Ovary (tissue), 9 donors: ENCODE data around the gene EYA3. TPM values are rescaled to one million over a fixed set of nuclear protein-coding genes. Genes with fewer than 3 reads are reported as not detected.

Source experiments
- DNase-seq, 5 donors: peaks; one replicate each; pipeline ENCODE4 v3.0.0-alpha.2; 2019 to 2020
- H3K27ac ChIP-seq, 2 donors: fragments of 200-600 bp; one replicate each; pipeline versions ENCODE4 v1.5.1 to v1.8.0; 2019 to 2022
- H3K27me3 ChIP-seq: fragments of 200-600 bp; one replicate; pipeline ENCODE4 v1.8.0; 2022
- H3K36me3 ChIP-seq: fragments of 200-600 bp; sonication (generic); one replicate; pipeline ENCODE4 v1.5.1; 2019
- H3K4me1 ChIP-seq: one replicate; pipeline ENCODE4 v1.8.1; 2013; ENCODE audit warnings: mild to moderate bottlenecking, moderate library complexity; ENCODE audit not compliant: insufficient read depth
- H3K4me3 ChIP-seq: fragments of 200-600 bp; sonication (generic); one replicate; pipeline ENCODE4 v1.5.1; 2017
- H3K9me3 ChIP-seq, 2 donors: fragments of 200-600 bp in 1 of 2; sonication (generic) in 1 of 2; one replicate each; pipeline versions ENCODE4 v1.5.1 to v1.8.1; 2013 to 2019; ENCODE audit warnings: mild to moderate bottlenecking in 1 of 2, moderate library complexity in 1 of 2
- EP300 ChIP-seq: sonication (generic); formaldehyde crosslinking; IDR thresholded peaks from one replicate; pipeline ENCODE4 v1.6.1; 2017; ENCODE audit warnings: antibody characterized with exemption
- POLR2A ChIP-seq: fragments of 450-650 bp; IDR thresholded peaks from one replicate; pipeline ENCODE4 v1.6.1; 2017; ENCODE audit warnings: antibody characterized with exemption, mild to moderate bottlenecking, moderate library complexity
- WGBS, 3 donors: extraction: QIAGEN DNeasy Blood & Tissue Kit in 1 of 3; methylation state at CpG; one replicate each; pipeline versions ENCODE4 v1.1.5 to v1.1.7; 2013 to 2017; 5-methylcytosine and 5-hydroxymethylcytosine counted together
- intact Hi-C, 4 donors: fragments of 100-400 bp; cut with DNase I; formaldehyde crosslinking; loops; one replicate each; pipeline versions ENCODE4 v1.11.0 to v1.15.1; 2022 to 2023
- polyA plus RNA-seq, 2 donors: library from polyadenylated mRNA; stranded (reverse); fragments of 200-250 nt in 1 of 2; fragments of 350-450 nt in 1 of 2; fragmentation: Illumina TruSeq in 1 of 2; extraction: RNeasy Lipid Tissue Mini Kit (QIAGEN cat#74804) in 1 of 2; gene quantifications; one replicate each; pipeline ENCODE4 v1.2.3, GENCODE V29; 2013 to 2014
- total RNA-seq, 7 donors: library from RNA; depleted of rRNA in 2 of 7; stranded (reverse); fragments of >200 nt in 2 of 7; fragmentation: NEBNext Ultra II Directional in 3 of 7; extraction: Animal tissue kit (Norgen Biotek cat#: 25700) in 3 of 7; gene quantifications; one replicate each; pipeline versions ENCODE4 v1.1.0 to v1.2.4, GENCODE V29; 2016 to 2023
- TF ChIP-seq, protein P1 (sequence below), 3 donors: fragments of 450-650 bp in 2 of 3; fragments of 200-600 bp in 1 of 3; IDR thresholded peaks; one replicate each; pipeline versions ENCODE4 v1.5.1 to v1.8.0; 2016 to 2022; ENCODE audit warnings: antibody characterized with exemption in 3 of 3, mild to moderate bottlenecking in 1 of 3
- donor health status: DM: no; HTN: no; CAD: no; lungs with moderate emphysema.
- donor health status: DM: no; HTN: no; CAD: no.
- donor health status: Bipolar disorder and iron deficiency.
- donor health status: DM: yes; HTN: yes; CAD: no.
- donor health status: DM: no; HTN: no; CAD: no.
- donor health status: DM: yes; HTN: yes; CAD: no.

The EYA3 gene
- total and polyA plus RNA-seq, 9 donors: 5.4 to 25.7 (median 14.6) TPM

DNA sequence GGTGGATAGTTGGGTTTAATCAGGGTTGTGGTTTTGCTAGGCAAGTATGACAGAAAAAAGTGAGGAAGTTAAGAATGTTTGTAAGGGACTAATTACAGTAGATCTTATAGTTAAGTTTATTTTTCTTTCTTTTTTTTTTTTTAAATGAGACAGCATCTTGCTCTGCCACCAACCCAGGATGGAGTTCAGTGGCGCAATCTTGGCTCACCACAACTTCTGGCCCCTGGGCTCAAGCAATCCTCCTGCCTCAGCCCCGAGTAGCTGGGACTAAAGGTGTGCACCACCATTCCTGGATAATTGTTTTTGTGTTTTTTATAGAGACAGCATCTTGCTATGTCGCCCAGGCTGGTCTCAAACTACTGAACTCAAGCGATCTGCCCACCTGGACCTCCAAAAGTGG is 41.7 kb downstream of the EYA3 start:
- WGBS, 3 donors: 97 to 98% (median 97%) methylated on average over 4 of the region's 4 CpGs

DNA sequence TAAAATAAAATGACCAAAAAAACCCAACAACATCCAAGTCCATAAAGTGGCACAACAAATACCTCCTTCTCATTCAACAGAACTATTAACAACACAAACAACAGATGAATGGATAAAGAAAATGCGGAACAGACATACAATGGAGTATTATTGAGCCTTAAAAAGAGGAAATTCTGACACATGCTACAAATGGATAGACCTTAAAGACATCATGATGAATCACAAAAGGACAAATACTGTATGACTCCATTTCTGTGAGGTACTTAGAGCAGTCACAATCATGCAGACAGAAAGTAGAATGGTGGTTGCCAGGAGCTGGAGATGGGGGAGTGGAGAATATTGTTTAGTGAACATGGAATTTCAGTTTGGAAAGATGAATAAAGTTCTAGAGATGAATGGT is 42.6 kb downstream of the EYA3 start:
- TF ChIP-seq POLR2A (no peak), EP300 (no peak)
- TF ChIP-seq, protein P1, sequence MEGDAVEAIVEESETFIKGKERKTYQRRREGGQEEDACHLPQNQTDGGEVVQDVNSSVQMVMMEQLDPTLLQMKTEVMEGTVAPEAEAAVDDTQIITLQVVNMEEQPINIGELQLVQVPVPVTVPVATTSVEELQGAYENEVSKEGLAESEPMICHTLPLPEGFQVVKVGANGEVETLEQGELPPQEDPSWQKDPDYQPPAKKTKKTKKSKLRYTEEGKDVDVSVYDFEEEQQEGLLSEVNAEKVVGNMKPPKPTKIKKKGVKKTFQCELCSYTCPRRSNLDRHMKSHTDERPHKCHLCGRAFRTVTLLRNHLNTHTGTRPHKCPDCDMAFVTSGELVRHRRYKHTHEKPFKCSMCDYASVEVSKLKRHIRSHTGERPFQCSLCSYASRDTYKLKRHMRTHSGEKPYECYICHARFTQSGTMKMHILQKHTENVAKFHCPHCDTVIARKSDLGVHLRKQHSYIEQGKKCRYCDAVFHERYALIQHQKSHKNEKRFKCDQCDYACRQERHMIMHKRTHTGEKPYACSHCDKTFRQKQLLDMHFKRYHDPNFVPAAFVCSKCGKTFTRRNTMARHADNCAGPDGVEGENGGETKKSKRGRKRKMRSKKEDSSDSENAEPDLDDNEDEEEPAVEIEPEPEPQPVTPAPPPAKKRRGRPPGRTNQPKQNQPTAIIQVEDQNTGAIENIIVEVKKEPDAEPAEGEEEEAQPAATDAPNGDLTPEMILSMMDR (IDR thresholded peaks at IDR 0.05): no peak
- intact Hi-C loops: no loop called here
- no peak for DNase-seq
- Histone ChIP-seq H3K4me3 (no peak overlapping the region), H3K36me3 (no peaks in the 10 kb centered on the region), H3K4me1 (no peaks in the 10 kb centered on the region), H3K9me3 (no peaks in the 10 kb centered on the region), H3K27me3 (no peaks in the 10 kb centered on the region), H3K27ac (no peak overlapping the region)
- 92 to 100% (median 92%) methylated on average over 1 of the region's 1 CpG for WGBS, 3 donors

More for the DNA sequence above, 41.7 kb downstream of the EYA3 start:
- no peaks in the 10 kb centered on the region for H3K27me3 ChIP-seq
- intact Hi-C loops: no loop called here
- no peaks in the 10 kb centered on the region for H3K9me3 ChIP-seq
- no peak for DNase-seq
- H3K27ac ChIP-seq: no peak overlapping the region
- TF ChIP-seq POLR2A: no peak
- TF ChIP-seq, protein P1 (IDR thresholded peaks at IDR 0.05): no peak
- no peak for TF ChIP-seq EP300
- H3K4me3 ChIP-seq: no peak overlapping the region
- no peaks in the 10 kb centered on the region for H3K36me3 ChIP-seq
- H3K4me1 ChIP-seq: no peaks in the 10 kb centered on the region

DNA sequence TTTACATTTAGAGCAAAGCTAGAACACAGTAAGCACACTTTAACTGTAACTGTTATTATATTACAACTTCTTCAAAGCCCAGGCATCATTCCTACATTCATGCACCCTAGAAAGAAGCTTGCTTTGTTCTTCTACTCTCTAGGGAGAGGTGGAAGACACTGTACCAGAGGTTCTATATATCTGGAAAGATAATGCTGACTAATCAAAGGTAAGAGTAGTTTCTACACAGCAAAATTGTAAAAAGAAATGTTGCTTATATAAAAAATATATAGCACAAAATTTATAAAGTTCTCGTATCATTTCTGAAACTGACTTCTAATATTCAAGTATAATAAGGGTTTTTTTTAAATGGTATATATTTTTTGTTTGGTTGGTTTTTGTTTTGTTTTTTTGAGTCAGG is 44.0 kb downstream of the EYA3 start:
- Histone ChIP-seq H3K36me3 (no peaks in the 10 kb centered on the region), H3K4me3 (no peak overlapping the region), H3K4me1 (no peaks in the 10 kb centered on the region), H3K27me3 (no peaks in the 10 kb centered on the region), H3K9me3 (no peaks in the 10 kb centered on the region), H3K27ac (no peak overlapping the region)
- intact Hi-C loops: no loop called here
- 98 to 100% (median 99%) methylated on average over 1 of the region's 1 CpG for WGBS, 3 donors
- no peak for DNase-seq
- TF ChIP-seq POLR2A (no peak), EP300 (no peak)
- TF ChIP-seq, protein P1 (IDR thresholded peaks at IDR 0.05): no peak

GRCh38 chr1:28039341-28039740 is 49.1 kb downstream of the EYA3 start:
- Histone ChIP-seq H3K27ac (no peak overlapping the region), H3K9me3 (no peaks in the 10 kb centered on the region), H3K4me1 (no peaks in the 10 kb centered on the region), H3K27me3 (no peaks in the 10 kb centered on the region), H3K36me3 (no peaks in the 10 kb centered on the region), H3K4me3 (no peak overlapping the region)
- TF ChIP-seq POLR2A (no peak), EP300 (no peak)
- TF ChIP-seq, protein P1 (IDR thresholded peaks at IDR 0.05): no peak
- 86 to 91% (median 88%) methylated on average over 2 of the region's 2 CpGs for WGBS, 3 donors
- intact Hi-C loops: no loop called here
- no peak for DNase-seq
